ENCODE results near the gene ELOVL6. TPM values are rescaled to one million over a fixed set of nuclear protein-coding genes. Genes with fewer than 3 reads are reported as not detected.
A peak's percentile ranks its signal among the peaks of the same experiment; 100 is the strongest.

The ELOVL6 gene
- total and polyA plus RNA-seq, 9 of the 15 experiments (the other 6 are each of a cell fraction or from before 2014, with no cell fraction given), result 18.3 to 82.6 (median 46.0) TPM

DNA sequence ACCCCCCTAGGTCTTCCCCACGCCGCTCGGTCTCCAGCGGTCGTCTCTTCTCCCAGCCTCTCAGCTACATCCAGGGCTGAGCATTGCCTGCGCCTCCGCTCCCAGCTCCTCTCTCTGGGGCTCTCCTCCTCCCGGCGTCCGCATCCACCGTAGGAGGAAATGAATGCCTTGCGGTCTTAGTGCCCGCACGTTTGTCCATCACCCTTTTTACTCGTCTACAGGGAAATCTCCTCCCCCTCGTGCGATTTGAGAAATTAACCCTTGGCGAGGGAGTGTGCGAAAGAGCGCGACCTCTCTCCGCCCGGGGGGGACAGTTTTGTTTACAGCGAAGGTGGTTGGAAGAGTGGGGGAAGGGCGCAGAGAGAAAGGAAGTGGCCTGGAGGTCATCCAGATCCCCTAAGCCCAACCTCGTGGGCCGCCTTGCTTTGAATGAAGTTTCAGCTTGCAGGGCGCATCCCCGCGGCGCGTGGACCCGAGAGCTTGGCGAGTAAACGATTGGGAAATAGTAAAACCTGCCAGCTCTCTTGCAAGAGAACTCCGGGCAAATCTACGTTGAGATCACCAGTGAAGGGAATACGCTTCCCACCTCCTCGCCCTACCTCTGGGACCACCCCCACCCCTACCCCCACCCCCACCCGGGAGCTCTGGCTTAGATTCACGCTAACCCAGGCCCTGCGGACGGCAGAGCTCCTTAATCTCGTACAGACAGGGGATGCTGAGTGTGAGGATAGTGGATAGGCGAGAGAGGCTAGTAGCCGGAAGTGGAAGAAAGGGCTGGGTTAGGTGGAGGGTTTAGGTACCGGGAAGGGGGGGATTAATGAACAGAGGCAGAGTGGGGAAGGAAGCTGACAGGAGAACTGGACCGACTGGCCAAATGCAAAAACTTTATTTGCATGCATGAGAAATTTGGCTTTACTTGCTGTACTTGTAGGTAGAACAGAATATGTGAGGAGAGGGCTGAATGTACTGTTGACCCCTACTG lies at the start of gene ELOVL6 (continued):
- TF ChIP-seq ZBTB34 (CRISPR knock-in tag; IDR thresholded peaks at IDR 0.05) (no peak), HDAC6 (IDR thresholded peaks at IDR 0.05; ENCODE audit: low read depth, low read length) (no peak), CHD1 (IDR thresholded peaks at IDR 0.05; ENCODE audit: low read length) (peak; percentile 24), STAT5B (CRISPR knock-in tag; IDR thresholded peaks at IDR 0.05) (no peak), ZFP36 (IDR thresholded peaks at IDR 0.05; ENCODE audit: low read depth, low read length, partially characterized antibody) (peak; percentile 66), GTF3C2 (IDR thresholded peaks at IDR 0.05; ENCODE audit: borderline replicate concordance, extremely low read depth, insufficient read length) (no peak), EZH2 (IDR thresholded peaks at IDR 0.05; ENCODE audit: borderline replicate concordance, low read depth, low read length) (no peak), HLTF (IDR thresholded peaks at IDR 0.05) (no peak), ZNF766 (CRISPR knock-in tag; conservative IDR thresholded peaks at IDR 0.05) (no peak), MEF2A (IDR thresholded peaks at IDR 0.05; ENCODE audit: control insufficient read depth, low read depth, low read length) (no peak), GATAD2B (IDR thresholded peaks at IDR 0.05; ENCODE audit: borderline replicate concordance) (peak; percentile 78; the same call in 1 of the 2 replicates), ZFP91 (CRISPR knock-in tag; IDR thresholded peaks at IDR 0.05) (no peak)
- TF ChIP-seq, protein P1, sequence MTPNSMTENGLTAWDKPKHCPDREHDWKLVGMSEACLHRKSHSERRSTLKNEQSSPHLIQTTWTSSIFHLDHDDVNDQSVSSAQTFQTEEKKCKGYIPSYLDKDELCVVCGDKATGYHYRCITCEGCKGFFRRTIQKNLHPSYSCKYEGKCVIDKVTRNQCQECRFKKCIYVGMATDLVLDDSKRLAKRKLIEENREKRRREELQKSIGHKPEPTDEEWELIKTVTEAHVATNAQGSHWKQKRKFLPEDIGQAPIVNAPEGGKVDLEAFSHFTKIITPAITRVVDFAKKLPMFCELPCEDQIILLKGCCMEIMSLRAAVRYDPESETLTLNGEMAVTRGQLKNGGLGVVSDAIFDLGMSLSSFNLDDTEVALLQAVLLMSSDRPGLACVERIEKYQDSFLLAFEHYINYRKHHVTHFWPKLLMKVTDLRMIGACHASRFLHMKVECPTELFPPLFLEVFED (CRISPR knock-in tag; conservative IDR thresholded peaks at IDR 0.05), result no peak; the same call in 1 of the 2 replicates
- TF ChIP-seq, protein P2, sequence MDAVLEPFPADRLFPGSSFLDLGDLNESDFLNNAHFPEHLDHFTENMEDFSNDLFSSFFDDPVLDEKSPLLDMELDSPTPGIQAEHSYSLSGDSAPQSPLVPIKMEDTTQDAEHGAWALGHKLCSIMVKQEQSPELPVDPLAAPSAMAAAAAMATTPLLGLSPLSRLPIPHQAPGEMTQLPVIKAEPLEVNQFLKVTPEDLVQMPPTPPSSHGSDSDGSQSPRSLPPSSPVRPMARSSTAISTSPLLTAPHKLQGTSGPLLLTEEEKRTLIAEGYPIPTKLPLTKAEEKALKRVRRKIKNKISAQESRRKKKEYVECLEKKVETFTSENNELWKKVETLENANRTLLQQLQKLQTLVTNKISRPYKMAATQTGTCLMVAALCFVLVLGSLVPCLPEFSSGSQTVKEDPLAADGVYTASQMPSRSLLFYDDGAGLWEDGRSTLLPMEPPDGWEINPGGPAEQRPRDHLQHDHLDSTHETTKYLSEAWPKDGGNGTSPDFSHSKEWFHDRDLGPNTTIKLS (IDR thresholded peaks at IDR 0.05; ENCODE audit: borderline replicate concordance, low read depth), result peak; percentile 41; the same call in 1 of the 2 replicates
- TF ChIP-seq, protein P3, sequence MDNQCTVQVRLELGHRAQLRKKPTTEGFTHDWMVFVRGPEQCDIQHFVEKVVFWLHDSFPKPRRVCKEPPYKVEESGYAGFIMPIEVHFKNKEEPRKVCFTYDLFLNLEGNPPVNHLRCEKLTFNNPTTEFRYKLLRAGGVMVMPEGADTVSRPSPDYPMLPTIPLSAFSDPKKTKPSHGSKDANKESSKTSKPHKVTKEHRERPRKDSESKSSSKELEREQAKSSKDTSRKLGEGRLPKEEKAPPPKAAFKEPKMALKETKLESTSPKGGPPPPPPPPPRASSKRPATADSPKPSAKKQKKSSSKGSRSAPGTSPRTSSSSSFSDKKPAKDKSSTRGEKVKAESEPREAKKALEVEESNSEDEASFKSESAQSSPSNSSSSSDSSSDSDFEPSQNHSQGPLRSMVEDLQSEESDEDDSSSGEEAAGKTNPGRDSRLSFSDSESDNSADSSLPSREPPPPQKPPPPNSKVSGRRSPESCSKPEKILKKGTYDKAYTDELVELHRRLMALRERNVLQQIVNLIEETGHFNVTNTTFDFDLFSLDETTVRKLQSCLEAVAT (IDR thresholded peaks at IDR 0.05), result peak; percentile 79 to 92; a peak in 3 of 4 replicates
